ENCODE results near the gene RPL18A. TPM values are rescaled to one million over a fixed set of nuclear protein-coding genes. Genes with fewer than 3 reads are reported as not detected.
A peak's percentile ranks its signal among the peaks of the same experiment; 100 is the strongest.

The RPL18A gene
- total RNA-seq, 4 donors from 2014 or later: 1,094 to 1,320 (median 1,226) TPM

DNA sequence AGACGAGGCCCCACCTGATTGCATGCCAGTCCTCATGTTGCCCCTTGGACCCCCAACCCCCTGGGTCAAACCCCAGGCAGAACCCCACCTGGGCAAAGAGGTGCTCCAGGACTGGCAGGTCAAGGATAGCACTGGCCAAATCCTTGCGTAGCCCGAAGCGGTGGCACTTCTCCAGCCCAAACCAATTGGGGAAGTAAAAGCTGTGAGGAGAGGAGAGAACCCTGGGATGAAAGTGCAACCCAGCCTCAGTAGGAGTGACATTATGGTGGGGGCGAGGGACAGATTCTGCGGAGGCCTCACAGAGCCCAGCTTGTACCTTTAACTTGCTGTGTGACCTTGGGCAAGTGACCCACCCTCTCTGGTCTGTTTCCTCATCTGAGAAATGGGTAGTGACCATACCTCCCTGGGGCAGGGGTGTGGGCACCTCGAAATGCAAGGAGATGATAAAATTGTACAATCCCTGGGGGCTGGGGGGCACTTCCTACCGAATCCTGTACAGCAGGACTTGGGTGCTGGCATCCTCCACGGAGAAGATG, 16.4 kb upstream of the RPL18A start:
- H3K4me3 ChIP-seq: no peak overlapping the region
- DNase-seq (no peak), ATAC-seq (no peak)
- no peaks in the 10 kb centered on the region for H3K9me3 ChIP-seq
- in situ Hi-C loops (cut with MboI; ENCODE audit: low sequenced_read_pairs in 4 of 4) (no loop called here), intact Hi-C loops (cut with DNase I; ENCODE audit: low total_unique reads) (no loop called here)
- no peaks in the 10 kb centered on the region for H3K4me1 ChIP-seq
- H3K27ac ChIP-seq: no peak overlapping the region
- TF ChIP-seq POLR2A (IDR thresholded peaks at IDR 0.05): no peak
- TF ChIP-seq, protein P1, sequence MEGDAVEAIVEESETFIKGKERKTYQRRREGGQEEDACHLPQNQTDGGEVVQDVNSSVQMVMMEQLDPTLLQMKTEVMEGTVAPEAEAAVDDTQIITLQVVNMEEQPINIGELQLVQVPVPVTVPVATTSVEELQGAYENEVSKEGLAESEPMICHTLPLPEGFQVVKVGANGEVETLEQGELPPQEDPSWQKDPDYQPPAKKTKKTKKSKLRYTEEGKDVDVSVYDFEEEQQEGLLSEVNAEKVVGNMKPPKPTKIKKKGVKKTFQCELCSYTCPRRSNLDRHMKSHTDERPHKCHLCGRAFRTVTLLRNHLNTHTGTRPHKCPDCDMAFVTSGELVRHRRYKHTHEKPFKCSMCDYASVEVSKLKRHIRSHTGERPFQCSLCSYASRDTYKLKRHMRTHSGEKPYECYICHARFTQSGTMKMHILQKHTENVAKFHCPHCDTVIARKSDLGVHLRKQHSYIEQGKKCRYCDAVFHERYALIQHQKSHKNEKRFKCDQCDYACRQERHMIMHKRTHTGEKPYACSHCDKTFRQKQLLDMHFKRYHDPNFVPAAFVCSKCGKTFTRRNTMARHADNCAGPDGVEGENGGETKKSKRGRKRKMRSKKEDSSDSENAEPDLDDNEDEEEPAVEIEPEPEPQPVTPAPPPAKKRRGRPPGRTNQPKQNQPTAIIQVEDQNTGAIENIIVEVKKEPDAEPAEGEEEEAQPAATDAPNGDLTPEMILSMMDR (IDR thresholded peaks at IDR 0.05 in 4 of 5, conservative IDR thresholded peaks at IDR 0.05 in 1 of 5): no peak
- H3K36me3 ChIP-seq: no peaks in the 10 kb centered on the region
- H3K27me3 ChIP-seq: peaks cover 38 to 68% (median 67%) of the 10 kb centered on the region in 3 donors

DNA sequence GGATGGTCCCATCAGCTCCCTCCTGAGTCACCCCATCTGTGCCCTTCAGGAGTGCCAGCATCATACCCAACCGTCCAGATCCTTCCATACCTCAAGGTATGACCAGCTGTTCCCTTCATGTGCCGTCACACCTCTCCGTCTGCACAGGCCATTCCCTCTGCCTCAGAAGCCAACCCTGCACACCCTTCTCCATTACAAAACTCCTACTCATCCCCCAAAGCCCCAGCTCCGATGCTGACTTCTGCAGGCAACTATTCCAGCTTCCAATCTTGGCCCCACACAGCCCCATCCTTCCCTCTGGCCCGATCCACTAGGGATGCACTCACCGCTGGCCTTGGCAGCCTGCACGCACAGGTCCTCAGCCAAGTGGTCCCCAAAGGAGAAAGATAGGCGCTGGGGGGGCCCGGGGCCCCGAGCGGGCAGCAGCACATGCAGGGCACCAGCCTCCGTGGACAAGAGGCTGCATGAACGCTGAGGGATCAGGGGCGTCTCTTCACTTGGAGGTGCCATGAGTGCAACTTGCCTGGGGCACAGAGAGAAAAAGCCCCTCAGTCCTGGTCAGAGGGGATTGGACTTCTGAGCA, 15.7 kb upstream of the RPL18A start:
- H3K27me3 ChIP-seq: peaks cover 36 to 68% (median 66%) of the 10 kb centered on the region in 3 donors
- no peaks in the 10 kb centered on the region for H3K9me3 ChIP-seq
- H3K36me3 ChIP-seq: no peaks in the 10 kb centered on the region
- intact Hi-C loops (cut with DNase I; ENCODE audit: low total_unique reads) (no loop called here), in situ Hi-C loops (cut with MboI; ENCODE audit: low sequenced_read_pairs in 4 of 4) (no loop called here)
- no peaks in the 10 kb centered on the region for H3K4me1 ChIP-seq
- DNase-seq: no peak
- TF ChIP-seq, protein P1 (IDR thresholded peaks at IDR 0.05 in 4 of 5, conservative IDR thresholded peaks at IDR 0.05 in 1 of 5): no peak
- no peak for TF ChIP-seq POLR2A (IDR thresholded peaks at IDR 0.05)
- H3K27ac ChIP-seq: no peak overlapping the region
- no peak overlapping the region for H3K4me3 ChIP-seq
- no peak for ATAC-seq

DNA sequence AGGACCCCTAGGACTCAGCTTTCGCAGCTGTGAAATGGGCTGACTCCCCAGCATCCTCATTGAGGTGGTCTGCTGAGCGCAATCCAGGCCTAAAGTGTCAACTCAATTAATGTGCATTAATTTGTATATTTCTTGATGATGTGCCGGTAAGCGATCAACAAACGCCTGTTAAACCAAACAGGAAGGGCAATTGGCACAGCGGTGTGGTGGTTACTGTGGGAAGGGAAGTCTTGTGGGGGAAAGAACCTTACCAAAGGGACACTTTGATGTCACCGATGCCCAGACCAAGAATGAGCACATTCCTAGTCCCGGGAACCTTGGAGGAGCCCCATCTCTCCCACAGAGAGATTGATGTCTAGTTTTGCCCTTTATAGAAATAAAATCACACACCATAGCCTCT, 13.6 kb upstream of the RPL18A start:
- DNase-seq (no peak), ATAC-seq (no peak)
- Histone ChIP-seq H3K4me3 (no peak overlapping the region), H3K4me1 (no peaks in the 10 kb centered on the region), H3K27ac (no peak overlapping the region), H3K27me3 (peaks cover 24 to 54% (median 52%) of the 10 kb centered on the region in 3 donors), H3K9me3 (no peaks in the 10 kb centered on the region), H3K36me3 (no peaks in the 10 kb centered on the region)
- intact Hi-C loops (cut with DNase I; ENCODE audit: low total_unique reads): no loop called here
- in situ Hi-C loops (cut with MboI; ENCODE audit: low sequenced_read_pairs in 4 of 4): no loop called here
- TF ChIP-seq, protein P1 (IDR thresholded peaks at IDR 0.05 in 4 of 5, conservative IDR thresholded peaks at IDR 0.05 in 1 of 5): no peak
- no peak for TF ChIP-seq POLR2A (IDR thresholded peaks at IDR 0.05)

DNA sequence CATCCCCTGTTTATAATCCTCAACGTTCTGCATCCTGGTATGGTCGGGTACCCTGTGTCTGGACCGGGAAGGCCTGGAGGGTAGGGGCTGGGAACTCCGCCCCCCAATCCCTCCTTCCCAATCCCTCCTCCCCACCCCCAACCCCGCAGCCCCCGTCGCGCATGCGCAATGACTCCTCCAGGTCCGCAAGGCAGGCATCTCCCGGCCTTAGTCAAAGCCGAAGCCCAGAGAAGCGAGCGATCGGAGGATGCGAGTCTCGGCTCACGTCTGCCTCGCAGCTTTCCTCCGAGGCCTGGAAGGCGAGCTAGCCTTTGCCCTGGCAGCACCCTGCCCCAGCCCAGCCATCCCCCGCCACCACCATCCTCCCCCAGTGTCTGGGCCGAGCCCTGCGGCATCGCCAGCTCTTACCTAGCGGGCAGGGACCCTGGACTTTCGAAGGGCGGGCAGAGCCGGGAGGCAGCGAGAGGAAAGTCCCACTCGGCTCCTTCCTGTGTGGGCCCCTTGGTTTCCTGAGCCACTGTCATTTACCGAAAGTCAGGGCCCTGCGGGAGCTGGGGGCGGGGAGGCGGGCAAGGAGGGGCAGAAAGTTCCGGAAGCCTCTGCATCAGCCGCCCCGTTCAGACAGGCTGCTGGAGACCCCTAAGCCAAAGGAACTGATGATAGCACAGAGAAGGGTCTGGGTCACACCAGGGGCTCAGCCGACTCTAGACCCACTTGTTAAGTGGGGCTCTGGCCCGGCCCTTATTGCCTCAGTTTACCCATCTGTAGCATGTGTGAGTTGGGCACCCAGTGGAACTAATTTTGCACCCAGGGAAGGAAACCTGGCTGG, 12.0 kb upstream of the RPL18A start, which contains the start of gene JAK3:
Gene JAK3 (minus strand): TSS at position 445 of the 829 bp plus-strand sequence. CDS start 3,565 bp downstream, outside the sequence.
- intact Hi-C loops (cut with DNase I; ENCODE audit: low total_unique reads): no loop called here
- TF ChIP-seq POLR2A (IDR thresholded peaks at IDR 0.05): no peak
- TF ChIP-seq, protein P1 (IDR thresholded peaks at IDR 0.05 in 4 of 5, conservative IDR thresholded peaks at IDR 0.05 in 1 of 5): no peak
- peak within 1 kb of the TSS; percentile 30 to 43 (median 35) for H3K4me3 ChIP-seq

More for the DNA sequence above, 12.0 kb upstream of the RPL18A start, which contains the start of gene JAK3:
- no peak for DNase-seq
- no peak for ATAC-seq
- H3K9me3 ChIP-seq: no peaks in the 10 kb centered on the region
- H3K4me1 ChIP-seq: no peaks in the 10 kb centered on the region
- in situ Hi-C loops (cut with MboI; ENCODE audit: low sequenced_read_pairs in 4 of 4): no loop called here
- peak within 1 kb of the TSS in 3 of 4 donors; percentile 35 to 67 (median 48) for H3K27ac ChIP-seq
- H3K36me3 ChIP-seq: no peaks in the 10 kb centered on the region
- H3K27me3 ChIP-seq: peaks cover 16 to 38% (median 38%) of the 10 kb centered on the region in 3 donors

Measured in gastrocnemius medialis (tissue), 4 donors.